K562 (cell line): Measurements from ENCODE around the gene OTOGL. TPM values are rescaled to one million over a fixed set of nuclear protein-coding genes. Genes with fewer than 3 reads are reported as not detected.

Source experiments
- ATAC-seq: fragments of 200-7000 bp; cut with Tn5 transposase; 3 replicates; pipeline ENCODE4 v1.9.1; 2020; ENCODE audit warnings: moderate library complexity
- BruUV-seq: library from RNA; stranded (reverse); fragments of 400-500 nt; replicated peaks from 2 replicates; lab custom pipeline; 2021; lab: Mats Ljungman, UMichigan
- CTCF ChIA-PET: fragments of 300-600 bp; formaldehyde crosslinking; extraction: SDS; loops from one replicate; lab custom pipeline; 2021; ENCODE audit warnings: low intra/inter-chr PET ratio; lab: Yijun Ruan, JAX
- POLR2A ChIA-PET: fragments of 300-600, 350-650 bp; sonication (Branson Sonifier 250); formaldehyde crosslinking; extraction: SDS; loops from one replicate; lab custom pipeline; 2021; ENCODE audit warnings: antibody characterized with exemption, inconsistent platforms; lab: Yijun Ruan, JAX
- DNase-seq, 4 experiments: peaks; one replicate each; pipeline versions ENCODE4 v3.0.0 to v3.0.0-alpha.2; 2011 to 2018; ENCODE audit warnings: low spot score in 3 of 4, mixed read lengths in 3 of 4; ENCODE audit errors: extremely low read depth in 1 of 4
- FAIRE-seq: peaks from 2 replicates; lab custom pipeline; 2011; peaks lifted over from hg19 to GRCh38; lab: Jason Lieb, UNC
- H2AFZ ChIP-seq: 2 replicates; pipeline ENCODE4 v1.6.0; 2011; ENCODE audit warnings: low read depth, low read length, control low read depth, inconsistent platforms
- H3K27ac ChIP-seq: fragments of 200-600 bp; 3 replicates; pipeline ENCODE4 v1.8.0; 2011; ENCODE audit warnings: low read depth, mild to moderate bottlenecking, control low read depth, inconsistent platforms, low read length, moderate library complexity, mixed read lengths; ENCODE audit errors: extremely low read depth
- H3K27me3 ChIP-seq, 2 experiments: fragments of 300-600 bp in 1 of 2; 2 replicates in 1 of 2; 3 replicates in 1 of 2; pipeline versions ENCODE4 v1.6.0 to v1.8.0; 2011; ENCODE audit warnings: inconsistent platforms in 2 of 2, low read length in 2 of 2, mild to moderate bottlenecking in 1 of 2, mixed read lengths in 1 of 2, moderate library complexity in 1 of 2; ENCODE audit not compliant: control insufficient read depth in 2 of 2, insufficient read depth in 2 of 2
- H3K36me3 ChIP-seq: fragments of 300-600 bp; 3 replicates; pipeline ENCODE4 v1.8.0; 2011; ENCODE audit warnings: mild to moderate bottlenecking, low read length, inconsistent platforms; ENCODE audit not compliant: control insufficient read depth, insufficient read depth
- H3K4me1 ChIP-seq, 2 experiments: fragments of 200-600 bp in 1 of 2; replicated peaks in 1 of 2; 2 replicates in 1 of 2; 3 replicates in 1 of 2; pipeline versions ENCODE4 v1.5.1 to v1.8.0; 2011; ENCODE audit warnings: inconsistent platforms in 2 of 2, low read length in 2 of 2, mild to moderate bottlenecking in 1 of 2, mixed read lengths in 1 of 2, moderate library complexity in 1 of 2; ENCODE audit not compliant: control insufficient read depth in 2 of 2, insufficient read depth in 2 of 2
- H3K4me2 ChIP-seq: 2 replicates; pipeline ENCODE4 v1.6.1; 2011; ENCODE audit warnings: low read length, control low read depth, inconsistent platforms, mixed read lengths; ENCODE audit not compliant: insufficient read depth
- H3K4me3 ChIP-seq: fragments of 200-600 bp; sonication (generic), shearing (Covaris generic); 2 replicates; pipeline ENCODE4 v1.5.1; 2016; ENCODE audit warnings: control low read depth, inconsistent platforms
- H3K79me2 ChIP-seq: fragments of 200-600 bp; 3 replicates; pipeline ENCODE4 v1.8.0; 2011; ENCODE audit warnings: low read length, inconsistent platforms; ENCODE audit not compliant: control insufficient read depth, insufficient read depth
- H3K9ac ChIP-seq, 2 experiments: 2 replicates each; pipeline versions ENCODE4 v1.6.0 to v1.6.1; 2011; ENCODE audit warnings: low read depth in 2 of 2, low read length in 2 of 2, control low read depth in 1 of 2, inconsistent platforms in 1 of 2, mild to moderate bottlenecking in 1 of 2, mixed read lengths in 1 of 2; ENCODE audit not compliant: insufficient read depth in 1 of 2
- H3K9me1 ChIP-seq: one replicate; pipeline ENCODE4 v1.6.0; 2011; ENCODE audit warnings: inconsistent platforms, mild to moderate bottlenecking, low read length, moderate library complexity; ENCODE audit not compliant: control insufficient read depth, insufficient read depth
- H3K9me3 ChIP-seq: replicated peaks from 2 replicates; pipeline ENCODE4 v1.5.1; 2011; ENCODE audit warnings: low read depth, low read length, inconsistent platforms; ENCODE audit not compliant: control insufficient read depth, insufficient read depth
- H4K20me1 ChIP-seq: replicated peaks from 2 replicates; pipeline ENCODE4 v1.6.1; 2011; ENCODE audit warnings: low read length, inconsistent platforms, mixed read lengths; ENCODE audit not compliant: control insufficient read depth, insufficient read depth
- ATF7 ChIP-seq: fragments of 450-650 bp; IDR thresholded peaks from 2 replicates; pipeline ENCODE4 v1.7.1; 2014; ENCODE audit warnings: mild to moderate bottlenecking, moderate library complexity
- MECOM ChIP-seq: fragments of 250-450 bp; sonication (Bioruptor Pico); IDR thresholded peaks from 2 replicates; pipeline ENCODE4 v1.8.0; 2022; ENCODE audit warnings: inconsistent platforms
- MTF1 ChIP-seq: fragments of 250-450 bp; sonication (Bioruptor Pico); IDR thresholded peaks from 2 replicates; pipeline ENCODE4 v1.9.0; 2021; ENCODE audit warnings: moderate library complexity, mild to moderate bottlenecking, inconsistent platforms, borderline replicate concordance
- NR1H2 ChIP-seq: sonication (generic); formaldehyde crosslinking; IDR thresholded peaks from 2 replicates; pipeline ENCODE4 v1.4.0; 2020; ENCODE audit warnings: mild to moderate bottlenecking, missing genetic modification reagents
- THAP12 ChIP-seq: fragments of 250-450 bp; sonication (Bioruptor Pico); IDR thresholded peaks from 2 replicates; pipeline ENCODE4 v1.9.0; 2021; ENCODE audit warnings: mild to moderate bottlenecking, inconsistent platforms
- ZNF124 ChIP-seq: sonication (generic); formaldehyde crosslinking; IDR thresholded peaks from 2 replicates; pipeline ENCODE4 v1.8.1; 2022; ENCODE audit warnings: missing genetic modification reagents
- ZNF140 ChIP-seq: fragments of 250-450 bp; sonication (Bioruptor Pico); IDR thresholded peaks from 2 replicates; pipeline ENCODE4 v1.8.0; 2021; ENCODE audit warnings: moderate library complexity, mild to moderate bottlenecking, inconsistent platforms
- ZNF146 ChIP-seq: IDR thresholded peaks from one replicate; pipeline ENCODE4 v1.6.1; 2018; ENCODE audit warnings: missing compliant biosample characterization; ENCODE audit not compliant: unreplicated experiment
- ZNF212 ChIP-seq: fragments of 450-650 bp; formaldehyde crosslinking; IDR thresholded peaks from 2 replicates; pipeline ENCODE4 v1.4.0; 2020; ENCODE audit warnings: mild to moderate bottlenecking
- ZNF24 ChIP-seq: fragments of 450-650 bp; IDR thresholded peaks from 2 replicates; pipeline ENCODE4 v1.6.1; 2016
- ZNF263 ChIP-seq: sonication (generic); formaldehyde crosslinking; IDR thresholded peaks from 2 replicates; pipeline ENCODE4 v1.8.0; 2022; ENCODE audit warnings: mild to moderate bottlenecking, missing genetic modification reagents, borderline replicate concordance
- ZNF695 ChIP-seq: fragments of 450-650 bp; formaldehyde crosslinking; IDR thresholded peaks from 2 replicates; pipeline ENCODE4 v1.4.0; 2020; ENCODE audit warnings: mild to moderate bottlenecking, moderate library complexity
- WGBS: fragments of 100-300 bp; shearing (Covaris generic); methylation state at CpG from one replicate; pipeline ENCODE4 v1.1.6; 2016; ENCODE audit warnings: low coverage, mixed read lengths; ENCODE audit not compliant: insufficient coverage; ENCODE audit errors: missing lambda C conversion rate; 5-methylcytosine and 5-hydroxymethylcytosine counted together
- in situ Hi-C: fragments of 300-500 bp; cut with MboI; formaldehyde crosslinking; loops from 4 replicates; pipeline ENCODE4 v1.15.0; 2018; ENCODE audit warnings: inconsistent platforms, mixed read lengths
- intact Hi-C: fragments of 100-400 bp; cut with micrococcal nuclease; formaldehyde crosslinking; loops from 2 replicates; pipeline ENCODE4 v1.14.2; 2022
- polyA plus RNA-seq, 8 experiments: library from polyadenylated mRNA; depleted of rRNA in 4 of 8; stranded (reverse) in 5 of 8; unstranded in 3 of 8; fragments of >200 nt; fragmentation: Nextera tagmentation in 2 of 8; fragmentation: Illumina TruSeq in 1 of 8; extraction: Ambion mirVana in 2 of 8; extraction: Trizol in 1 of 8; gene quantifications; 2 replicates each; pipeline versions ENCODE4 v1.2.1 to v1.2.3, GENCODE V29; 2011 to 2014; ENCODE audit warnings: inconsistent platforms in 1 of 8, missing spikeins in 1 of 8
- total RNA-seq, 7 experiments: library from RNA; depleted of rRNA in 6 of 7; stranded (reverse); fragments of >200 nt in 6 of 7; fragmentation: Illumina TruSeq in 2 of 7; extraction: Trizol in 2 of 7; gene quantifications; 2 replicates each; pipeline versions ENCODE4 v1.2.1 to v1.2.3, GENCODE V29; 2011 to 2021; ENCODE audit warnings: low replicate concordance in 1 of 7
- TF ChIP-seq, protein P1 (sequence below): fragments of 250-450 bp; sonication (Bioruptor Pico); IDR thresholded peaks from 2 replicates; pipeline ENCODE4 v1.5.0; 2021
- TF ChIP-seq, protein P2 (sequence below): fragments of 250-450 bp; sonication (Bioruptor Pico); IDR thresholded peaks from 2 replicates; pipeline ENCODE4 v1.8.0; 2021; ENCODE audit warnings: moderate library complexity, mild to moderate bottlenecking, inconsistent platforms
- TF ChIP-seq, protein P3 (sequence below), 2 experiments: fragments of 450-650 bp; conservative IDR thresholded peaks; 2 replicates each; pipeline ENCODE4 v1.6.1; 2017; ENCODE audit warnings: mild to moderate bottlenecking in 2 of 2, moderate library complexity in 2 of 2

The OTOGL gene
- total and polyA plus RNA-seq, 9 of the 15 experiments (the other 6 are each of a cell fraction or from before 2014, with no cell fraction given) = 0.02 to 0.03 TPM; not detected in 7

- CTCF ChIA-PET = no interaction called here
- Histone ChIP-seq H3K27ac (no peak overlapping the region), H3K9ac (no peak overlapping the region), H3K36me3 (no peaks in the 10 kb centered on the region), H2AFZ (no peak overlapping the region), H3K4me2 (no peak overlapping the region), H4K20me1 (no peaks in the 10 kb centered on the region), H3K9me1 (no peaks in the 10 kb centered on the region), H3K4me3 (no peak overlapping the region), H3K27me3 (no peaks in the 10 kb centered on the region), H3K79me2 (no peaks in the 10 kb centered on the region), H3K4me1 (no peaks in the 10 kb centered on the region), H3K9me3 (no peaks in the 10 kb centered on the region; the same call in 1 of the 2 replicates)
- DNase-seq (no peak), ATAC-seq (no peak), FAIRE-seq (no peak)
- BruUV-seq = no TSS peak
- WGBS = 0% methylated on average over 3 of the region's 3 CpGs
- POLR2A ChIA-PET = no interaction called here
- intact Hi-C loops = no loop called here
- no peak for TF ChIP-seq ZNF695
- no peak for TF ChIP-seq ZNF146 (CRISPR knock-in tag)
- no peak for TF ChIP-seq ZNF124 (CRISPR knock-in tag)
- TF ChIP-seq, protein P1, sequence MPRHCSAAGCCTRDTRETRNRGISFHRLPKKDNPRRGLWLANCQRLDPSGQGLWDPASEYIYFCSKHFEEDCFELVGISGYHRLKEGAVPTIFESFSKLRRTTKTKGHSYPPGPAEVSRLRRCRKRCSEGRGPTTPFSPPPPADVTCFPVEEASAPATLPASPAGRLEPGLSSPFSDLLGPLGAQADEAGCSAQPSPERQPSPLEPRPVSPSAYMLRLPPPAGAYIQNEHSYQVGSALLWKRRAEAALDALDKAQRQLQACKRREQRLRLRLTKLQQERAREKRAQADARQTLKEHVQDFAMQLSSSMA (CRISPR knock-in tag) = no peak
- no peak for TF ChIP-seq MTF1 (CRISPR knock-in tag)
- TF ChIP-seq NR1H2 = no peak
- TF ChIP-seq THAP12 (CRISPR knock-in tag) = no peak
- TF ChIP-seq ZNF140 (CRISPR knock-in tag) = no peak
- TF ChIP-seq ZNF263 (CRISPR knock-in tag) = no peak
- TF ChIP-seq, protein P2, sequence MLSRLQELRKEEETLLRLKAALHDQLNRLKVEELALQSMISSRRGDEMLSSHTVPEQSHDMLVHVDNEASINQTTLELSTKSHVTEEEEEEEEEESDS = no peak
- TF ChIP-seq, protein P3, sequence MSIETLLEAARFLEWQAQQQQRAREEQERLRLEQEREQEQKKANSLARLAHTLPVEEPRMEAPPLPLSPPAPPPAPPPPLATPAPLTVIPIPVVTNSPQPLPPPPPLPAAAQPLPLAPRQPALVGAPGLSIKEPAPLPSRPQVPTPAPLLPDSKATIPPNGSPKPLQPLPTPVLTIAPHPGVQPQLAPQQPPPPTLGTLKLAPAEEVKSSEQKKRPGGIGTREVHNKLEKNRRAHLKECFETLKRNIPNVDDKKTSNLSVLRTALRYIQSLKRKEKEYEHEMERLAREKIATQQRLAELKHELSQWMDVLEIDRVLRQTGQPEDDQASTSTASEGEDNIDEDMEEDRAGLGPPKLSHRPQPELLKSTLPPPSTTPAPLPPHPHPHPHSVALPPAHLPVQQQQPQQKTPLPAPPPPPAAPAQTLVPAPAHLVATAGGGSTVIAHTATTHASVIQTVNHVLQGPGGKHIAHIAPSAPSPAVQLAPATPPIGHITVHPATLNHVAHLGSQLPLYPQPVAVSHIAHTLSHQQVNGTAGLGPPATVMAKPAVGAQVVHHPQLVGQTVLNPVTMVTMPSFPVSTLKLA (conservative IDR thresholded peaks at IDR 0.05) = no peak
- no peak for TF ChIP-seq ZNF24
- no peak for TF ChIP-seq ATF7
- TF ChIP-seq ZNF212 = no peak
- TF ChIP-seq MECOM = no peak
- in situ Hi-C loops = no loop called here
Observed at GRCh38 chr12:80261403-80261802, 162.1 kb downstream of the OTOGL start.
